Measurements from ENCODE around the gene FAM131C. TPM values are rescaled to one million over a fixed set of nuclear protein-coding genes. Genes with fewer than 3 reads are reported as not detected.
A peak's percentile ranks its signal among the peaks of the same experiment; 100 is the strongest.

The FAM131C gene
- total RNA-seq, 1 donor from 2014 or later: 1.9 TPM

GRCh38 chr1:16095447-16095846 is 22.0 kb upstream of the FAM131C start:
- no peak overlapping the region for H3K4me3 Mint-ChIP-seq
- no peaks in the 10 kb centered on the region for H3K36me3 Mint-ChIP-seq
- H3K9me3 Mint-ChIP-seq: no peaks in the 10 kb centered on the region
- no peak for DNase-seq (ENCODE audit: low spot score in 2 of 2, unreplicated experiment in 2 of 2)
- TF ChIP-seq CTCF (IDR thresholded peaks at IDR 0.05; ENCODE audit: unreplicated experiment): no peak
- H3K27ac Mint-ChIP-seq: no peak overlapping the region
- no peaks in the 10 kb centered on the region for H3K27me3 Mint-ChIP-seq (ENCODE audit: low read depth)
- peaks cover 16% of the 10 kb centered on the region for H3K4me1 Mint-ChIP-seq

GRCh38 chr1:16094453-16095158 is 21.2 kb upstream of the FAM131C start:
- Mint-ChIP-seq H3K4me3 (no peak overlapping the region), H3K9me3 (no peaks in the 10 kb centered on the region), H3K27me3 (ENCODE audit: low read depth) (no peaks in the 10 kb centered on the region), H3K4me1 (peaks cover 13% of the 10 kb centered on the region), H3K36me3 (no peaks in the 10 kb centered on the region), H3K27ac (no peak overlapping the region)
- DNase-seq (ENCODE audit: low spot score in 2 of 2, unreplicated experiment in 2 of 2): no peak
- no peak for TF ChIP-seq CTCF (IDR thresholded peaks at IDR 0.05; ENCODE audit: unreplicated experiment)

- Mint-ChIP-seq H3K9me3 (no peaks in the 10 kb centered on the region), H3K27me3 (ENCODE audit: low read depth) (no peaks in the 10 kb centered on the region), H3K4me3 (no peak overlapping the region), H3K27ac (peak overlapping the region; percentile 22), H3K36me3 (no peaks in the 10 kb centered on the region), H3K4me1 (peaks cover 10% of the 10 kb centered on the region)
- DNase-seq (ENCODE audit: low spot score in 2 of 2, unreplicated experiment in 2 of 2): no peak
- TF ChIP-seq CTCF (IDR thresholded peaks at IDR 0.05; ENCODE audit: unreplicated experiment): no peak
Observed at GRCh38 chr1:16093611-16094010, 20.2 kb upstream of the FAM131C start.

- DNase-seq (ENCODE audit: low spot score in 2 of 2, unreplicated experiment in 2 of 2): no peak
- H3K27me3 Mint-ChIP-seq (ENCODE audit: low read depth): no peaks in the 10 kb centered on the region
- no peaks in the 10 kb centered on the region for H3K36me3 Mint-ChIP-seq
- H3K4me3 Mint-ChIP-seq: no peak overlapping the region
- TF ChIP-seq CTCF (IDR thresholded peaks at IDR 0.05; ENCODE audit: unreplicated experiment): no peak
- peaks cover 13% of the 10 kb centered on the region for H3K4me1 Mint-ChIP-seq
- no peak overlapping the region for H3K27ac Mint-ChIP-seq
- H3K9me3 Mint-ChIP-seq: no peaks in the 10 kb centered on the region
Observed at GRCh38 chr1:16092923-16093511, 19.6 kb upstream of the FAM131C start.

- no peaks in the 10 kb centered on the region for H3K36me3 Mint-ChIP-seq
- no peak overlapping the region for H3K27ac Mint-ChIP-seq
- H3K4me1 Mint-ChIP-seq: peaks cover 15% of the 10 kb centered on the region
- no peak for DNase-seq (ENCODE audit: low spot score in 2 of 2, unreplicated experiment in 2 of 2)
- no peak overlapping the region for H3K4me3 Mint-ChIP-seq
- no peaks in the 10 kb centered on the region for H3K27me3 Mint-ChIP-seq (ENCODE audit: low read depth)
- no peaks in the 10 kb centered on the region for H3K9me3 Mint-ChIP-seq
- no peak for TF ChIP-seq CTCF (IDR thresholded peaks at IDR 0.05; ENCODE audit: unreplicated experiment)
Observed at GRCh38 chr1:16092097-16092922, 18.9 kb upstream of the FAM131C start.

All from mesothelial cell of epicardium (in vitro differentiated cells).